T-helper 17 cell (primary cell): Measurements from ENCODE around the gene SP140L. TPM values are rescaled to one million over a fixed set of nuclear protein-coding genes. Genes with fewer than 3 reads are reported as not detected.
"Not testable (repeated sequence)": the region's sequence is repeated elsewhere in the genome, so short reads cannot be mapped to it uniquely, and the experiment has no call there.

Source experiments
- ATAC-seq: fragments of 150-1000 bp; cut with Tn5 transposase; 2 replicates; pipeline ENCODE4 v1.10.0; 2021; ENCODE audit warnings: mild to moderate bottlenecking, moderate library complexity
- DNase-seq, 3 donors: peaks; one replicate each; pipeline versions ENCODE4 v3.0.0 to v3.0.0-alpha.2; 2020 to 2021
- H3K9me3 ChIP-seq: one replicate; pipeline ENCODE4 v1.7.0; 2013; ENCODE audit warnings: low read length, mild to moderate bottlenecking; ENCODE audit not compliant: control insufficient read depth, poor library complexity, severe bottlenecking
- H3K27ac Mint-ChIP-seq: one replicate; pipeline ENCODE4 v1.8.0; 2022; ENCODE audit warnings: mild to moderate bottlenecking, moderate library complexity, mixed read lengths
- H3K27me3 Mint-ChIP-seq: one replicate; pipeline ENCODE4 v1.8.0; 2022; ENCODE audit warnings: mixed read lengths
- H3K36me3 Mint-ChIP-seq: one replicate; pipeline ENCODE4 v1.8.0; 2022; ENCODE audit warnings: low read depth, mixed read lengths
- H3K4me1 Mint-ChIP-seq: one replicate; pipeline ENCODE4 v1.8.0; 2022; ENCODE audit warnings: mild to moderate bottlenecking, mixed read lengths
- H3K4me3 Mint-ChIP-seq: one replicate; pipeline ENCODE4 v1.8.0; 2022; ENCODE audit warnings: mild to moderate bottlenecking, moderate library complexity, mixed read lengths
- total RNA-seq, 4 donors: library from RNA in 2 of 4; stranded (reverse) in 2 of 4; gene quantifications; one replicate each; pipeline ENCODE4 v1.2.3 and lab custom pipeline; 2022 to 2026

SP140L gene
- total RNA-seq, 2 donors from 2014 or later: 64.7 to 85.6 TPM

- Mint-ChIP-seq H3K27ac (no peak overlapping the region), H3K4me3 (no peak overlapping the region), H3K27me3 (no peaks in the 10 kb centered on the region), H3K4me1 (peaks cover 13% of the 10 kb centered on the region), H3K36me3 (peaks cover 13% of the 10 kb centered on the region)
- no peaks in the 10 kb centered on the region for H3K9me3 ChIP-seq
- DNase-seq (no peak), ATAC-seq (no peak)
These were observed 33.0 kb downstream of the SP140L start for GRCh38 chr2:230360028-230360427.

- H3K36me3 Mint-ChIP-seq: peaks cover 18% of the 10 kb centered on the region
- DNase-seq (no peak), ATAC-seq (peak; percentile 32)
These were observed 35.2 kb downstream of the SP140L start for GRCh38 chr2:230362030-230362691.

GRCh38 chr2:230382108-230382507 lies 55.1 kb downstream of the SP140L start:
- no peaks in the 10 kb centered on the region for H3K9me3 ChIP-seq
- Mint-ChIP-seq H3K27me3 (no peaks in the 10 kb centered on the region), H3K4me3 (no peak overlapping the region), H3K27ac (no peak overlapping the region), H3K4me1 (peaks cover 13% of the 10 kb centered on the region), H3K36me3 (peaks cover 8% of the 10 kb centered on the region)
- DNase-seq (no peak), ATAC-seq (no peak)

More at GRCh38 chr2:230362030-230362691, 35.2 kb downstream of the SP140L start:
- no peaks in the 10 kb centered on the region for H3K9me3 ChIP-seq
- Mint-ChIP-seq H3K27ac (peak overlapping the region; percentile 53), H3K4me3 (no peak overlapping the region), H3K4me1 (peaks cover 18% of the 10 kb centered on the region), H3K27me3 (no peaks in the 10 kb centered on the region)

- H3K9me3 ChIP-seq: no peaks in the 10 kb centered on the region
- ATAC-seq (no peak), DNase-seq (no peak)
- peaks cover 6% of the 10 kb centered on the region for H3K4me1 Mint-ChIP-seq
- peaks cover 8% of the 10 kb centered on the region for H3K36me3 Mint-ChIP-seq
- no peaks in the 10 kb centered on the region for H3K27me3 Mint-ChIP-seq
- H3K27ac Mint-ChIP-seq: no peak overlapping the region
- no peak overlapping the region for H3K4me3 Mint-ChIP-seq
These were observed 56.5 kb downstream of the SP140L start for GRCh38 chr2:230383453-230383852.

GRCh38 chr2:230384986-230385385 lies 58.0 kb downstream of the SP140L start:
- H3K4me3 Mint-ChIP-seq: no peak overlapping the region
- H3K27ac Mint-ChIP-seq: no peak overlapping the region
- DNase-seq (no peak), ATAC-seq (no peak)
- H3K9me3 ChIP-seq: no peaks in the 10 kb centered on the region
- H3K36me3 Mint-ChIP-seq: peaks cover 14% of the 10 kb centered on the region
- H3K27me3 Mint-ChIP-seq: no peaks in the 10 kb centered on the region
- peaks cover 7% of the 10 kb centered on the region for H3K4me1 Mint-ChIP-seq

- Mint-ChIP-seq H3K27me3 (no peaks in the 10 kb centered on the region), H3K4me1 (peaks cover 4% of the 10 kb centered on the region), H3K4me3 (no peak overlapping the region), H3K36me3 (peaks cover 15% of the 10 kb centered on the region), H3K27ac (no peak overlapping the region)
- H3K9me3 ChIP-seq: no peaks in the 10 kb centered on the region
- ATAC-seq (no peak), DNase-seq (no peak)
These were observed 67.3 kb downstream of the SP140L start for GRCh38 chr2:230394301-230394700.

- H3K27ac Mint-ChIP-seq, H3K4me3 Mint-ChIP-seq, H3K27me3 Mint-ChIP-seq, DNase-seq, H3K4me1 Mint-ChIP-seq, ATAC-seq, H3K9me3 ChIP-seq: not testable (repeated sequence)
- H3K36me3 Mint-ChIP-seq: peaks cover 16% of the 10 kb centered on the region
These were observed 71.7 kb downstream of the SP140L start for GRCh38 chr2:230398698-230399097.

- DNase-seq (no peak), ATAC-seq (no peak)
- no peaks in the 10 kb centered on the region for H3K27me3 Mint-ChIP-seq
- peaks cover 3% of the 10 kb centered on the region for H3K4me1 Mint-ChIP-seq
- peak overlapping the region; percentile 57 for H3K27ac Mint-ChIP-seq
- no peaks in the 10 kb centered on the region for H3K9me3 ChIP-seq
- no peak overlapping the region for H3K4me3 Mint-ChIP-seq
- peaks cover 18% of the 10 kb centered on the region for H3K36me3 Mint-ChIP-seq
These were observed 73.0 kb downstream of the SP140L start for GRCh38 chr2:230400041-230400440.

- H3K4me3 Mint-ChIP-seq: no peak overlapping the region
- H3K4me1 Mint-ChIP-seq: peaks cover 3% of the 10 kb centered on the region
- ATAC-seq (no peak), DNase-seq (no peak)
- no peaks in the 10 kb centered on the region for H3K9me3 ChIP-seq
- H3K27me3 Mint-ChIP-seq: no peaks in the 10 kb centered on the region
- peaks cover 18% of the 10 kb centered on the region for H3K36me3 Mint-ChIP-seq
- H3K27ac Mint-ChIP-seq: peak overlapping the region; percentile 57
These were observed 73.5 kb downstream of the SP140L start for GRCh38 chr2:230400454-230400853.

- not testable (repeated sequence) for H3K4me3 Mint-ChIP-seq, H3K27ac Mint-ChIP-seq, H3K9me3 ChIP-seq, DNase-seq, H3K27me3 Mint-ChIP-seq, H3K4me1 Mint-ChIP-seq, ATAC-seq
- peaks cover 18% of the 10 kb centered on the region for H3K36me3 Mint-ChIP-seq
These were observed 74.0 kb downstream of the SP140L start for GRCh38 chr2:230401026-230401425.

- no peaks in the 10 kb centered on the region for H3K9me3 ChIP-seq
- DNase-seq: no peak
- H3K4me3 Mint-ChIP-seq: no peak overlapping the region
- peaks cover 10% of the 10 kb centered on the region for H3K4me1 Mint-ChIP-seq
- ATAC-seq: no peak
- peaks cover 13% of the 10 kb centered on the region for H3K36me3 Mint-ChIP-seq
- H3K27me3 Mint-ChIP-seq: no peaks in the 10 kb centered on the region
- peak overlapping the region; percentile 49 for H3K27ac Mint-ChIP-seq
These were observed 76.8 kb downstream of the SP140L start for GRCh38 chr2:230403746-230404145.

GRCh38 chr2:230405824-230406223 lies 78.8 kb downstream of the SP140L start:
- Mint-ChIP-seq H3K4me3 (no peak overlapping the region), H3K27me3 (no peaks in the 10 kb centered on the region), H3K27ac (no peak overlapping the region), H3K36me3 (peaks cover 6% of the 10 kb centered on the region), H3K4me1 (peaks cover 15% of the 10 kb centered on the region)
- no peaks in the 10 kb centered on the region for H3K9me3 ChIP-seq
- no peak for ATAC-seq
- DNase-seq: no peak

- no peak for DNase-seq
- no peak for ATAC-seq
- Mint-ChIP-seq H3K36me3 (peaks cover 3% of the 10 kb centered on the region), H3K27ac (peak overlapping the region; percentile 61), H3K4me1 (peaks cover 30% of the 10 kb centered on the region), H3K4me3 (no peak overlapping the region), H3K27me3 (no peaks in the 10 kb centered on the region)
- no peaks in the 10 kb centered on the region for H3K9me3 ChIP-seq
These were observed 81.3 kb downstream of the SP140L start for GRCh38 chr2:230408244-230408842.

GRCh38 chr2:230409316-230409715 lies 82.3 kb downstream of the SP140L start:
- Mint-ChIP-seq H3K27ac (peak overlapping the region; percentile 98), H3K4me1 (peaks cover 34% of the 10 kb centered on the region)
- not testable (repeated sequence) for H3K36me3 Mint-ChIP-seq, H3K27me3 Mint-ChIP-seq, ATAC-seq, H3K4me3 Mint-ChIP-seq, H3K9me3 ChIP-seq, DNase-seq
